HG02852 (cell line): ENCODE data around the gene MEIOSIN.

Experiments used
- ATAC-seq: cut with Tn5 transposase; IDR thresholded peaks from one replicate; pipeline ENCODE4 v1.9.1; 2021; ENCODE audit warnings: mild to moderate bottlenecking, moderate library complexity; ENCODE audit not compliant: unreplicated experiment

The MEIOSIN gene

DNA sequence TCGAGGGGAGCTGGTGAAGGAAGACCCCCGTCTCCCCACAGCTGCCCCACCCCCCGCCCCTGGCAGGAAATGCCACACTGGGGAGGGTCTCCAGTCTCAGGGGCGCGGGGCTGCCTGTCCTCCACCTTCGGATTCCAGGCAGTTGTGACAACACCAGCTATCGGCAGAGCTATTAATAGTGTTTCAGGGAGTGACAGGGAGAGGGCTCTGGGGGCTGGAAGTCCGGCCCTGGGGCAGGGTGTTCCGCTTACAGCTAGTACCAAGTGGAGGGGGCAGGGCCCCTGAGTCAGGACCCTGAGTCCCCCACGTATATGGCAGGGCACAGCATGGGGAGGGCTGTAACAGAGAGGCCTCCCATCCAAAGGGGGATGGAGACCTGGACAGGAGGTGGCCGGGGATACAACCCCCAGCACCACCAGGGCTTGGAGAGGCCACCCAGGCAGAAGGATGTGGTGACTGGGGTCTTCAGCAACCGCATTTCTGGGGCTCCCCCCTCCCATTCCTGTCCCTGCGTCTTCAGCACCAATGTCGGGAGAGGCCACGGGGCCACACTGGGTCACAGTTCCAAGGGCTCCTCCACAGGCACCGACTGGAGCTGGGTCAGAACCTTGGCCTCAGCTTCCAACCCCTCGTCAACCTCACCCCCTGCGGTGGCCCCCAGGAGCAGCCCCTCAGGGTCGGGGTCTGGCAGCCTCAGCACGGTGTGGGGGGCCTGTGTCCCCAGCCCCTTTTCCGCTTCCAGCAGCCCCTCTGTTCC, 31.9 kb downstream of the MEIOSIN start:
- no peak for ATAC-seq

DNA sequence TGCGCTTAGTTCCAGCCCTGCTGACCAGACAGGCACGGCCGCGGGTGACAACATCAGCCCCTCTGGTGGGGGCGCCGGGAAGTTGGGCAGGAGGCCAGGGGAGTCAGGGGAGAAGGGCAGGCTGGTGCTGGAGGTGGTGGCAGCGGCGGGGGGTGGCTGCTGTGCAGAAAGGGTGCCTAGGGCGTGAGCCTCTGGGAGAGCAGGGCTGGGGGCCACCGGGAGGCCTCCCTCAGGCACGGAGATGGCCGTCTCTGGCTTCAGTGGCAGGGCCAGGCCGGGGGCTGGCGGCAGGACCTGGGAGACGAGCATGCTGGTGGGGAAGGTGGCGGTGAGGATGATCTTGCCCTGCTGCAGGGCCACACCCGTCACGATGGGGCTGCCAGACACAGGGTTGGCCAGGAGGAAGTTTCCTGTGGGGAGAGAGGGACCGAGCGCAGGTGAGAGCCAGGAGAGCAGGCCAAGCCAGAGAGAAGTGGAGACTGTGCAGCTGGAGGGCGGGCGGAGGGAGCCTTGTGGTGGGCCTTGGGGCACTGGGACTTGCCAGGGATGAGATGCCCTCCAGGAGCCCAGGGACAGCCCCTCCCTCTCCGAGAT, 32.6 kb downstream of the MEIOSIN start:
- ATAC-seq, result no peak

DNA sequence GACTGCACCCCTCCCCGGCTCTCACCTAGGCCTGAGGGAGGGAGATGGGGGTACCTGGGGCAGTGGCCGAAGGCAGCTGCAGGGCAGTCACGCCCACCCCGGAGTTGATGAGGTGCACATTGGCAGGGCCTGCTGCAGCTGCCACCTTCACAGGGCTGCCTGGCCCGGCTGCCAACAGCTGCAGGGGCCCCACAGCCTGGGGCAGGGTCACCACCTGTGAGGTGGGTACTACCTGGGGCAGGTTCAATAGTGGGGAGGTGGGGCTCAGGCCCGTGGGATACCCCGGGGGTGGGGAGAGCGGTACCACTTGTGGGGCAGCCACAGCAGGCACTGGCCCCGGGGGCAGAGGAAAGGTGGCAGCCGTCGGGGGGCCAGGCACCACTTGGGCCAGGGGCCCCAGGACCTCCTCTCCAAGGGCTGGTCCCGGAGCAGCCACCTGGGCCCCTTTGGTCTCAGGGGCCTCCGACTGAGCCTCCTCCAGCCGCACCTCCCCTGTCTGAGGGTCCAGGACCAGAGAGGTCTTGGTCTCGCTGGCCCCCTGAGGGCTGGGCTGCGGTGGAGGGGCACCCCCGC, 33.1 kb downstream of the MEIOSIN start:
- no peak for ATAC-seq

DNA sequence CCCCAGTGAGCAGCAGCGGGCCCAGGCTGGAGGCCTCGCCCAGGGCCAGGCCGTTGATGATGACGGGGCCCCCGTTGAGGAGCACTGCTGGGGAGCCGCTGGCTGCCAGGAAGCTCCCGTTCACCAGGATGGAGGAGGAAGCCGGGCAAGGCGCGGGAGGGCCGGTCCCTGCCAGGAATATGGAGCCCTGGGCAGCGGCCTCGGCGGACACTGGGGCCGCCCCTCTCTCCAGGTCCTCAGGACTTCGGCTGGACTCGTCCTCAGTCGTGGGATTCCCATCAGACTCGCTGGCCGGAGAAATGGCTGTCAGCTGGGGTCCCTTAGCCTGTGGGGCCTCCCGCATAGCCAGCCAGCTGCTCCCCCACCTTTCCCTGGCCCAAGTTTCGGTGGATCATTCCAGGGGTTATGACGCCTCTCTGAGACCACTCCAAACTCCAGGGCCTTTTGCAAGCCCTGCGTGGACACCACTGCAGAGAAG, 33.7 kb downstream of the MEIOSIN start:
- ATAC-seq, result no peak

- no peak for ATAC-seq
These were observed 34.2 kb downstream of the MEIOSIN start for GRCh38 chr19:45767410-45767880.

GRCh38 chr19:45767881-45768654, 34.8 kb downstream of the MEIOSIN start:
- no peak for ATAC-seq

GRCh38 chr19:45768655-45768983, 35.4 kb downstream of the MEIOSIN start:
- ATAC-seq, result no peak

DNA sequence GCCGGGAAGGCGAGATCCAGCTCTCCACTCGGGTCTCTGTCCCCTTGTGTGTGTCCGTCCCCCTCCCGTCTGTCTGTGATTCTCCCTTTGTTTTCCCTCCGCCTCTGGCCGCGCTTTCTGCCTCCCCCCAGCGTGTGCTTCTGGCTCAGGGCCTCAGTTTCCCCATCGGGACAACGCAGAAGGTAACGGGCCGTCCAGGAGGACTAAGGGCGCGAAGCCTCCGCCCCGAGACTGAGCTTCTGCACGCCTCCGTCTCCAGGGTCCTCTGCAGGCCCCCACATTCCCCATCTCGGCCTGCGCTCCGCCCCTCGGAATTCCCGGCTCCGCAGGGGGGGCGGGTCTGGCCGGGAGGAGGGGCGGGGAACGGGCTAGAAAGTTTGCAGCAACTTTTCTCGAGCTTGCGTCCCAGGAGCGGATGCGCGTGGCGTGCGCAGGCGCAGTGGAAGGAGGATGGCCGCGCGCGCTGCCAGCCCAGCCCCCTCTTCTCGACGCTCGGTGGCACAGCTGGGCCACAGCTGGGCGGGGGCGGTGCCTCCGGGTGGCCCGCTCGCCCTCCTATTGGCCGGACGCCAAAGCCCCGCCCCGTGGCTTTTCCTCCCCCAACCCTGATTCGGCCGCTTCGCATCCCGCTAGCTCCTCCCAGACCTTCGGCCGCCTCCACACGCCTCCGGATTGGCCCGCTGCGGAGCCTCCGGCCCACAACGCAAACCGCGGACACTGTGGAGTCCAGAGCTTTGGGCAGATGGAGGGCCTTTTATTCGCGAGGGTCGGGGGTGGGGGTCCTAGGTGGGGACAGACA, 35.9 kb downstream of the MEIOSIN start, which contains the start of gene SIX5:
TSS of gene SIX5 (minus strand) at position 269 of the 799 bp plus-strand sequence. CDS start 408 bp downstream, outside the sequence.
- ATAC-seq, result peak; percentile 48

- ATAC-seq, result peak; percentile 1
These were observed 36.6 kb downstream of the MEIOSIN start for GRCh38 chr19:45769821-45770191.

GRCh38 chr19:45770192-45771101, 37.2 kb downstream of the MEIOSIN start:
- ATAC-seq, result peak; percentile 56

DNA sequence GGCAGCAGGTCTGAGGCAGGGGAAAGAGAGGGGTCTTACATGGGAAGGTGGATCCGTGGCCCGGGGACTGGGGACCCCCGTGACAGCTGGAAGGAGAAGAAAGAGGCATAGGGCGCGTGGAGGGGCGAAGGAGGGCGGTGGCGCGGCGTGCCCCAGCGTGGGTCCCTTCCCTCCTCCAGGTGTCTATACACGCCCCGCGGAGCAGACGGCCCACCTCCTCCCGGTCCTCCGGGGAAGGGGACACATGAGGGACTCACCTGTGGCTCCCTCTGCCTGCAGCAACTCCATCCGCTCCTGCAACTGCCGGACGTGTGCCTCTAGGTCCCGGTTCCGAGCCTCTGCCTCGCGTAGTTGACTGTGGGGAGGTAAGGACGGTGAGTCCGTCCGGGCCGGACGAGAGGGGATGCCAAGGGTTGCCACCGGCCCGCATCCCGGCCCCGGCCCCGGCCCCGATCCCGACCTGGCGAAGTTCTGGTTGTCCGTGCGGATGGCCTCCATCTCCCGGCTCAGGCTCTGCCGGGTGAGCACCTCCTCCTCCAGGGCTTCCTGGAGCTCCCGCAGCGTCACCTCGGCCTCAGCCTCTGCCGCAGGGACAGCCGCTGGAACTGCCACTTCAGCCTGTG, 38.2 kb downstream of the MEIOSIN start:
- no peak for ATAC-seq

DNA sequence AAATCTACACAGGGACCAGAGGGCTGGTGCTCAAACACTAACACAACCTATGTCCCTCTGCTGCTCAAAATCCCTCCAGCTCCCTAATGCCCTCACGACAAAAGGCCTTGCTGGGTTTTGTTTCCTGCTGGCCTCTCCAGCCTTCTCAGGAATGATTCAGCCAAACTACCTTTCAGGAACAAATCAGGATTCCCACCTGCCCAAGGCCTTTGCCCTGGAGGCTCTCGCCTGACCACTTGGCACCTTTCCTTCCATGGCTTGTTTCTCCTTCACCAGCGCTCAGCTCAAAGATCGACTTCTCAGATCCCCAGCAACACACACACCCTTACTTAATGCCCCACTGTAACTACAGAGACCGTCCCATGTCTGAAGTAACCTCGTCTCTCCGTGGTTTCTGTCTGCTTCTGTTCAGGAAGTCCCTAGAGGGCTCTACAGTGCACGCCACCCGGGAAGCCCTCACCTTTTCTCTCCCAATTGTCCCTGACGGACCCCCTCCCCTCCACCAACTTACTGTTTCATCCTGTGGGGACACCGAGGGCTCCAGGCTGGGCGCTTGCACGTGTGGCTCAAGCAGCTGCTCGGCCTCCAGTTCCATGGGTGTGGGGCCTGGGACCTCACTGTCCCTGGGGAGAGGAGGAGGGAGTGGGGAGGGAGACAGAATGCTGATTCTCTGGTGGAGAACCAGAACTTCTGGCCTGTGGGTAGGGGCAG, 39.0 kb downstream of the MEIOSIN start:
- no peak for ATAC-seq

- ATAC-seq, result no peak
These were observed 39.7 kb downstream of the MEIOSIN start for GRCh38 chr19:45772912-45773311.

- ATAC-seq, result no peak
These were observed 40.1 kb downstream of the MEIOSIN start for GRCh38 chr19:45773384-45773783.

- ATAC-seq, result no peak
These were observed 41.5 kb downstream of the MEIOSIN start for GRCh38 chr19:45774765-45775164.

GRCh38 chr19:45777395-45777961, 44.2 kb downstream of the MEIOSIN start:
- ATAC-seq, result no peak

DNA sequence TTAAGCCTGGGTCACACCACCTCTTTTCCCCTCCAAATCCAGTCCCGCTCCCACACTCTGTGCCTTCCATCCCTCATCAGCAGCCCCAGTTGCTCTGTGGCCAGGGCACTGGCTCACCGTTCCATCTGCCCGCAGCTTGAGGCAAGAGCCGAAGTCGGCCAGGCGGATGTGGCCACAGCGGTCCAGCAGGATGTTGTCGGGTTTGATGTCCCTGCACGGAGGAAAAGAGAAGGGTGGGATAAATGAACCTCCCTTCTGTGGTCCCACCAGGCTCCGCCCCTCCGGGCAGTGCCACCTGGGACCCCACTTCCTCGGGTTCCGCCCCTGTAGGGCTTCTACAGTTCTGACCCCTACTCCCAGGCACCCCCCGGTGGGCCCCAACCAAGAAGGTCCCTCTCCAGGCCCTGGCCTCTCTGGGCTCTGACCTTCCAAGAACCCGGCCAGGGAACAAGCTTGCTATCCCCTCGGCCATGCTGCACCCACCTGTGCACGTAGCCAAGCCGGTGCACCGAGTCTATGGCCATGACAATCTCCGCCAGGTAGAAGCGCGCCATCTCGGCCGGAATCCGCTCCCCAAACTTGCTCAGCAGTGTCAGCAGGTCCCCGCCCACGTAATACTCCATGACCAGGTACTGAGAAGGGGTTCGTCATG, 44.9 kb downstream of the MEIOSIN start:
- ATAC-seq, result no peak
